IPS DF 4.7 (cell line): ENCODE results near the gene DEF6.

Experiments used
- DNase-seq: peaks from one replicate; pipeline ENCODE4 v3.0.0-alpha.2; 2013; ENCODE audit warnings: low spot score; ENCODE audit errors: extremely low read depth

The DEF6 gene

GRCh38 chr6:35370785-35371493, 73.3 kb downstream of the DEF6 start:
- no peak for DNase-seq
